OCI-LY7 (cell line): ENCODE data around the gene MPEG1. TPM values are rescaled to one million over a fixed set of nuclear protein-coding genes. Genes with fewer than 3 reads are reported as not detected.

ENCODE experiments used
- BruUV-seq: library from RNA; stranded (reverse); fragments of 400-500 nt; replicated peaks from 2 replicates; lab custom pipeline; 2021; lab: Mats Ljungman, UMichigan
- CTCF ChIA-PET: fragments of 300-600 bp; sonication (Branson Sonifier 250); formaldehyde crosslinking; loops from one replicate; lab custom pipeline; 2022; ENCODE audit warnings: antibody characterized with exemption; ENCODE audit not compliant: unreplicated experiment; lab: Charles Lee
- POLR2A ChIA-PET: fragments of 300-600 bp; sonication (Branson Sonifier 250); formaldehyde crosslinking; loops from one replicate; lab custom pipeline; 2022; ENCODE audit warnings: antibody characterized with exemption; lab: Charles Lee
- DNase-seq: peaks from one replicate; pipeline ENCODE4 v3.0.0-alpha.2; 2015; ENCODE audit warnings: low spot score
- H2AFZ ChIP-seq: fragments of 200-600 bp; sonication (generic), shearing (Covaris generic); 2 replicates; pipeline ENCODE4 v1.6.1; 2014; ENCODE audit warnings: mild to moderate bottlenecking, antibody characterized with exemption, low read length, moderate library complexity
- H3K27ac ChIP-seq: fragments of 200-600 bp; sonication (generic); 2 replicates; pipeline ENCODE4 v1.5.1; 2014; ENCODE audit warnings: mixed run types, low read depth, mild to moderate bottlenecking, moderate library complexity, low read length, inconsistent platforms; ENCODE audit not compliant: poor library complexity, severe bottlenecking
- H3K36me3 ChIP-seq: fragments of 200-600 bp; sonication (generic); 2 replicates; pipeline ENCODE4 v1.6.1; 2014; ENCODE audit warnings: mild to moderate bottlenecking, antibody characterized with exemption, low read length, moderate library complexity, mixed read lengths; ENCODE audit not compliant: insufficient read depth
- H3K4me1 ChIP-seq: fragments of 200-600 bp; sonication (generic); 2 replicates; pipeline ENCODE4 v1.5.1; 2014; ENCODE audit warnings: mild to moderate bottlenecking, low read length; ENCODE audit not compliant: insufficient read depth, poor library complexity, severe bottlenecking
- H3K4me2 ChIP-seq: fragments of 200-600 bp; sonication (generic); 2 replicates; pipeline ENCODE4 v1.6.1; 2014; ENCODE audit warnings: mild to moderate bottlenecking, low read length
- H3K4me3 ChIP-seq: fragments of 200-600 bp; sonication (generic); 2 replicates; pipeline ENCODE4 v1.5.1; 2014; ENCODE audit warnings: mild to moderate bottlenecking, low read depth, low read length; ENCODE audit not compliant: poor library complexity, severe bottlenecking
- H3K79me2 ChIP-seq: fragments of 200-600 bp; sonication (generic); 2 replicates; pipeline ENCODE4 v1.6.1; 2016; ENCODE audit warnings: low read depth, mild to moderate bottlenecking, low read length, moderate library complexity, mixed read lengths; ENCODE audit not compliant: insufficient read depth
- H3K9me2 ChIP-seq: fragments of 200-600 bp; sonication (generic); 2 replicates; pipeline ENCODE4 v1.6.1; 2016; ENCODE audit warnings: mild to moderate bottlenecking, low read length, mixed read lengths; ENCODE audit not compliant: insufficient read depth
- H3K9me3 ChIP-seq: fragments of 200-600 bp; sonication (generic); 2 replicates; pipeline ENCODE4 v1.6.1; 2014; ENCODE audit warnings: mild to moderate bottlenecking, mixed run types, low read length, mixed read lengths
- H4K20me1 ChIP-seq: fragments of 200-600 bp; sonication (generic); 2 replicates; pipeline ENCODE4 v1.6.1; 2014; ENCODE audit warnings: mild to moderate bottlenecking, antibody characterized with exemption, low read length, moderate library complexity, mixed read lengths; ENCODE audit not compliant: insufficient read depth
- CTCF ChIP-seq: fragments of 200-600 bp; sonication (generic); conservative IDR thresholded peaks from 2 replicates; pipeline ENCODE4 v1.5.1; 2014; ENCODE audit warnings: mild to moderate bottlenecking, antibody characterized with exemption, low read length, moderate library complexity, mixed read lengths
- EZH2phosphoT487 ChIP-seq: fragments of 200-600 bp; sonication (generic); IDR thresholded peaks from 2 replicates; pipeline ENCODE4 v1.6.1; 2018; ENCODE audit warnings: low read depth, borderline replicate concordance, mild to moderate bottlenecking, mixed run types, antibody characterized with exemption, low read length, moderate library complexity, mixed read lengths
- intact Hi-C: fragments of 100-400 bp; cut with micrococcal nuclease; formaldehyde crosslinking; loops from one replicate; pipeline ENCODE4 v1.10.0; 2022; ENCODE audit not compliant: unreplicated experiment
- total RNA-seq, 2 experiments: library from RNA; depleted of rRNA in 1 of 2; stranded (reverse); fragments of >200 nt in 1 of 2; shearing (Covaris generic) in 1 of 2; gene quantifications; 2 replicates each; pipeline ENCODE4 v1.2.3, GENCODE V29; 2014 to 2022

The MPEG1 gene
- total RNA-seq, 2 experiments from 2014 or later: 0.06 to 12.4 TPM

- no peak for DNase-seq
- CTCF ChIA-PET: no interaction called here
- TF ChIP-seq EZH2phosphoT487: no peak
- TF ChIP-seq CTCF: no peak
- intact Hi-C loops: no loop called here
- no peaks in the 10 kb centered on the region for H3K9me3 ChIP-seq
- POLR2A ChIA-PET: interaction anchor here (0.9 kb wide), 1 partner anchor 9 kb away, joined by 3 read pairs; no protein-coding TSS in a partner anchor
- no peak overlapping the region for H3K27ac ChIP-seq
- H3K4me3 ChIP-seq: no peak overlapping the region
- no peaks in the 10 kb centered on the region for H3K79me2 ChIP-seq
- no peaks in the 10 kb centered on the region for H3K9me2 ChIP-seq
- no TSS peak for BruUV-seq
- H3K4me2 ChIP-seq: no peak overlapping the region
- no peaks in the 10 kb centered on the region for H4K20me1 ChIP-seq
- H2AFZ ChIP-seq: no peak overlapping the region
- no peaks in the 10 kb centered on the region for H3K36me3 ChIP-seq
- peaks cover 4% of the 10 kb centered on the region for H3K4me1 ChIP-seq
Observed at GRCh38 chr11:59189986-59190385, 22.7 kb downstream of the MPEG1 start.

GRCh38 chr11:59188954-59189353 is 23.8 kb downstream of the MPEG1 start:
- intact Hi-C loops: no loop called here
- Histone ChIP-seq H2AFZ (no peak overlapping the region), H3K4me2 (no peak overlapping the region), H3K4me1 (peaks cover 13% of the 10 kb centered on the region), H3K9me3 (no peaks in the 10 kb centered on the region), H4K20me1 (no peaks in the 10 kb centered on the region), H3K36me3 (no peaks in the 10 kb centered on the region), H3K4me3 (no peak overlapping the region), H3K79me2 (no peaks in the 10 kb centered on the region), H3K27ac (no peak overlapping the region), H3K9me2 (no peaks in the 10 kb centered on the region)
- no TSS peak for BruUV-seq
- TF ChIP-seq EZH2phosphoT487 (no peak), CTCF (no peak)
- DNase-seq: no peak
- ChIA-PET POLR2A (no interaction called here), CTCF (no interaction called here)

GRCh38 chr11:59187587-59187986 is 25.1 kb downstream of the MPEG1 start:
- H2AFZ ChIP-seq: no peak overlapping the region
- H3K4me3 ChIP-seq: no peak overlapping the region
- BruUV-seq: no TSS peak
- no peaks in the 10 kb centered on the region; the same call in 1 of the 2 replicates for H3K36me3 ChIP-seq
- intact Hi-C loops: no loop called here
- CTCF ChIA-PET: no interaction called here
- no peak overlapping the region for H3K27ac ChIP-seq
- H3K4me2 ChIP-seq: no peak overlapping the region
- H3K4me1 ChIP-seq: peaks cover 17% of the 10 kb centered on the region
- H3K9me3 ChIP-seq: no peaks in the 10 kb centered on the region
- no peak for DNase-seq
- H4K20me1 ChIP-seq: no peaks in the 10 kb centered on the region
- TF ChIP-seq EZH2phosphoT487 (no peak), CTCF (no peak)
- POLR2A ChIA-PET: interaction anchor here (1.1 kb wide), 1 partner anchor 63 kb away, joined by 3 read pairs; no protein-coding TSS in a partner anchor
- no peaks in the 10 kb centered on the region for H3K9me2 ChIP-seq
- no peaks in the 10 kb centered on the region for H3K79me2 ChIP-seq
